Erythroblast (primary cell): ENCODE results near the gene EIF4A2.

Experiments
- GATA1 ChIP-seq: IDR thresholded peaks from 2 replicates; pipeline ENCODE4 v1.6.1; 2011; ENCODE audit warnings: low read depth, mild to moderate bottlenecking, control low read depth, low read length, moderate library complexity
- POLR2A ChIP-seq: IDR thresholded peaks from 2 replicates; pipeline ENCODE4 v1.6.1; 2011; ENCODE audit warnings: mild to moderate bottlenecking, low read length

DNA sequence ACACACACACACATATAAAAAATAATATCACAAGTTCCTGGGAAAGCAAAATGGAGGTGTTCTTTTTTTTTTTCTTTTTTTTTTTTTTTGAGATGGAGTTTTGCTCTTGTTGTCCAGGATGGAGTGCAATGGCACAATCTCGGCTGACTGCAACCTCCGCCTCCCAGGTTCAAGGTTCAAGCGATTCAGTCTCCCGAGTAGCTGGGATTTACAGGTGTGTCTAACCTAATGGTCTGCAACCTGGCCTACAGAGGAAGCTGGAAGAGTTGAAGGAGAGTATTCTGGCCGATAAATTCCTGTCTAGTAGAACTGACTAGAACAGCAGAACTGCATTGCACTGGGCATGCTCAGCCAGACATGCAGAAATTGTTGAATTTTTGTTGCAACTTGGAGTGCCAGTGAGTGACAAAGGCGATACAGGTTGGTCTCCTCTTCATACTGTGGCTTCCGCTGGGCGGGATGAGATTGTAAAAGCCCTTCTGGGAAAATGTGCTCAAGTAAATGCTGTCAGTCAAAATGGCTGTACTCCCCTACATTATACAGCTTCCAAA lies 22.4 kb upstream of the EIF4A2 start:
- TF ChIP-seq POLR2A (no peak), GATA1 (no peak)
